Loucy (cell line): ENCODE results near the gene LTB4R.

ENCODE experiments used
- H2AFZ ChIP-seq: fragments of 200-600 bp; sonication (generic); 2 replicates; pipeline ENCODE4 v1.6.0; 2016; ENCODE audit warnings: antibody characterized with exemption, mild to moderate bottlenecking, low read length, moderate library complexity
- H3F3A ChIP-seq: fragments of 200-600 bp; 2 replicates; pipeline ENCODE4 v1.6.0; 2016; ENCODE audit warnings: antibody characterized with exemption, low read depth, mild to moderate bottlenecking
- H3K27me3 ChIP-seq: fragments of 200-600 bp; sonication (generic); 2 replicates; pipeline ENCODE4 v1.6.1; 2014; ENCODE audit warnings: low read length, mild to moderate bottlenecking; ENCODE audit not compliant: insufficient read depth, poor library complexity, severe bottlenecking
- H3K36me3 ChIP-seq: fragments of 200-600 bp; sonication (generic); 2 replicates; pipeline ENCODE4 v1.6.1; 2016; ENCODE audit warnings: low read length; ENCODE audit not compliant: insufficient read depth
- H3K4me1 ChIP-seq: fragments of 200-600 bp; sonication (generic); 2 replicates; pipeline ENCODE4 v1.5.1; 2014; ENCODE audit warnings: low read length, mild to moderate bottlenecking; ENCODE audit not compliant: insufficient read depth, poor library complexity, severe bottlenecking
- H3K4me2 ChIP-seq: fragments of 200-600 bp; sonication (generic); 2 replicates; pipeline ENCODE4 v1.6.0; 2014; ENCODE audit warnings: antibody characterized with exemption, low read length, low read depth, mild to moderate bottlenecking; ENCODE audit not compliant: poor library complexity, severe bottlenecking
- H3K4me3 ChIP-seq: fragments of 200-600 bp; sonication (generic); 2 replicates; pipeline ENCODE4 v1.5.1; 2014; ENCODE audit warnings: low read length, mild to moderate bottlenecking, mixed read lengths; ENCODE audit not compliant: poor library complexity, severe bottlenecking
- H3K79me2 ChIP-seq: fragments of 200-600 bp; sonication (generic); 2 replicates; pipeline ENCODE4 v1.6.1; 2014; ENCODE audit warnings: low read length; ENCODE audit not compliant: insufficient read depth
- H3K9ac ChIP-seq: fragments of 200-600 bp; sonication (generic); 2 replicates; pipeline ENCODE4 v1.6.0; 2014; ENCODE audit warnings: mild to moderate bottlenecking, low read depth, low read length, moderate library complexity; ENCODE audit not compliant: poor library complexity, severe bottlenecking
- H3K9me2 ChIP-seq: fragments of 200-600 bp; sonication (generic); replicated peaks from 2 replicates; pipeline ENCODE4 v1.6.1; 2016; ENCODE audit warnings: low read depth, low read length, mixed read lengths
- H3K9me3 ChIP-seq: fragments of 200-600 bp; sonication (generic); 2 replicates; pipeline ENCODE4 v1.6.1; 2014; ENCODE audit warnings: mild to moderate bottlenecking, antibody characterized with exemption, low read length, low read depth; ENCODE audit not compliant: insufficient read depth
- H4K20me1 ChIP-seq: fragments of 200-600 bp; sonication (generic); 2 replicates; pipeline ENCODE4 v1.6.0; 2014; ENCODE audit warnings: antibody characterized with exemption, low read length, mild to moderate bottlenecking; ENCODE audit not compliant: insufficient read depth, poor library complexity, severe bottlenecking
- CTCF ChIP-seq: fragments of 200-600 bp; sonication (generic); conservative IDR thresholded peaks from 2 replicates; pipeline ENCODE4 v1.5.1; 2014; ENCODE audit warnings: mild to moderate bottlenecking, antibody characterized with exemption, low read length
- EZH2phosphoT487 ChIP-seq: fragments of 200-600 bp; IDR thresholded peaks from 2 replicates; pipeline ENCODE4 v1.6.1; 2018; ENCODE audit warnings: antibody characterized with exemption, mild to moderate bottlenecking, moderate library complexity, borderline replicate concordance

Gene LTB4R

GRCh38 chr14:24284501-24285035, 26.7 kb upstream of the LTB4R start:
- H3K36me3 ChIP-seq, result no peaks in the 10 kb centered on the region
- H3K4me3 ChIP-seq, result no peak overlapping the region
- no peak overlapping the region for H2AFZ ChIP-seq
- no peaks in the 10 kb centered on the region for H3K4me1 ChIP-seq
- H3K9ac ChIP-seq, result no peak overlapping the region
- TF ChIP-seq EZH2phosphoT487, result no peak
- TF ChIP-seq CTCF, result no peak
- H3K79me2 ChIP-seq, result no peaks in the 10 kb centered on the region
- no peaks in the 10 kb centered on the region for H3K9me3 ChIP-seq
- H3K4me2 ChIP-seq, result no peak overlapping the region
- no peaks in the 10 kb centered on the region for H3K9me2 ChIP-seq
- H3F3A ChIP-seq, result no peaks in the 10 kb centered on the region
- H3K27me3 ChIP-seq, result no peaks in the 10 kb centered on the region
- H4K20me1 ChIP-seq, result no peaks in the 10 kb centered on the region

GRCh38 chr14:24285351-24285750, 26.0 kb upstream of the LTB4R start:
- H3K9me2 ChIP-seq, result no peaks in the 10 kb centered on the region
- H3K36me3 ChIP-seq, result peaks cover 2% of the 10 kb centered on the region; the same call in 1 of the 2 replicates
- H3K4me3 ChIP-seq, result no peak overlapping the region
- no peaks in the 10 kb centered on the region for H4K20me1 ChIP-seq
- H3K79me2 ChIP-seq, result no peaks in the 10 kb centered on the region
- no peak overlapping the region for H3K4me2 ChIP-seq
- H3K9ac ChIP-seq, result no peak overlapping the region
- H2AFZ ChIP-seq, result no peak overlapping the region
- no peaks in the 10 kb centered on the region for H3K27me3 ChIP-seq
- H3K9me3 ChIP-seq, result no peaks in the 10 kb centered on the region
- TF ChIP-seq EZH2phosphoT487 (no peak), CTCF (no peak)
- H3K4me1 ChIP-seq, result no peaks in the 10 kb centered on the region
- no peaks in the 10 kb centered on the region for H3F3A ChIP-seq

DNA sequence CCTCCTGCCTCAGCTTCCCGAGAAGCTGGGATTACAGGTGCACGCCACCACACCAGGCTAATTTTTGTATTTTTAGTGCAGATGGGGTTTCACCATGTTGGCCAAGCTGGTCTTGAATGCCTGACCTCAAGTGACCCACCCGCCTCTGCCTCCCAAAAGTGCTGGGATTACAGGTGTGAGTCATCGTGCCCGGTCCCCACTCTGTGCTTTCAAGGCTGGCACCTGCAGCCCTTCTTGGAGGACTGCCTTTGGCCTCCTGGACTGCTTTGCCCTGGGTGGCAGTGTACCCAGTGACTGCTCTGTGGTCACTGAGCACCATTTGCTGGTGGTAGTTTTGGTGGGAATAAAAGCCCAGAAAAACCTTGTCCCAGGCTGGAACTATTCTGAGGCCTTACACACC, 24.3 kb upstream of the LTB4R start:
- H3K4me2 ChIP-seq, result no peak overlapping the region
- TF ChIP-seq CTCF (no peak), EZH2phosphoT487 (no peak)
- no peaks in the 10 kb centered on the region for H4K20me1 ChIP-seq
- H3K79me2 ChIP-seq, result no peaks in the 10 kb centered on the region
- H2AFZ ChIP-seq, result no peak overlapping the region
- no peaks in the 10 kb centered on the region for H3K4me1 ChIP-seq
- no peaks in the 10 kb centered on the region for H3K9me3 ChIP-seq
- H3F3A ChIP-seq, result no peaks in the 10 kb centered on the region
- no peaks in the 10 kb centered on the region for H3K27me3 ChIP-seq
- no peak overlapping the region for H3K4me3 ChIP-seq
- H3K36me3 ChIP-seq, result peaks cover 4% of the 10 kb centered on the region; the same call in 1 of the 2 replicates
- no peak overlapping the region for H3K9ac ChIP-seq
- H3K9me2 ChIP-seq, result no peaks in the 10 kb centered on the region
